Heart left ventricle (tissue), 16 donors: ENCODE data around the gene SLC18B1. TPM values are rescaled to one million over a fixed set of nuclear protein-coding genes. Genes with fewer than 3 reads are reported as not detected.
A peak's percentile ranks its signal among the peaks of the same experiment; 100 is the strongest.

Source experiments
- ATAC-seq, 4 donors: fragments of 200-7000 bp; cut with Tn5 transposase; one replicate each; pipeline ENCODE4 v1.9.1; 2020 to 2022; ENCODE audit warnings: moderate library complexity in 4 of 4, mild to moderate bottlenecking in 3 of 4, moderate number of reproducible peaks in 1 of 4
- DNase-seq, 5 donors: peaks; one replicate each; pipeline ENCODE4 v3.0.0-alpha.2; 2020
- H3K27ac ChIP-seq, 12 donors: fragments of 200-600 bp; sonication (generic) in 4 of 12; one replicate each; pipeline versions ENCODE4 v1.5.0 to v1.8.0; 2016 to 2022; ENCODE audit warnings: mild to moderate bottlenecking in 2 of 12
- H3K27me3 ChIP-seq, 9 donors: fragments of 200-600 bp; sonication (generic) in 2 of 9; one replicate each; pipeline versions ENCODE4 v1.5.1 to v1.8.0; 2016 to 2022; ENCODE audit warnings: mild to moderate bottlenecking in 3 of 9
- H3K36me3 ChIP-seq, 9 donors: fragments of 200-600 bp; sonication (generic) in 2 of 9; one replicate each; pipeline versions ENCODE4 v1.5.0 to v1.8.0; 2018 to 2022; ENCODE audit warnings: mild to moderate bottlenecking in 2 of 9
- H3K4me1 ChIP-seq, 12 donors: fragments of 200-600 bp; sonication (generic) in 4 of 12; one replicate each; pipeline versions ENCODE4 v1.5.0 to v1.8.0; 2016 to 2022; ENCODE audit warnings: mild to moderate bottlenecking in 3 of 12
- H3K4me3 ChIP-seq, 12 donors: fragments of 200-600 bp; sonication (generic) in 4 of 12; one replicate each; pipeline versions ENCODE4 v1.5.0 to v1.8.0; 2017 to 2022; ENCODE audit warnings: mild to moderate bottlenecking in 9 of 12, moderate library complexity in 4 of 12
- H3K9me3 ChIP-seq, 12 donors: fragments of 200-600 bp; sonication (generic) in 4 of 12; one replicate each; pipeline versions ENCODE4 v1.5.0 to v1.8.0; 2016 to 2022; ENCODE audit warnings: mild to moderate bottlenecking in 1 of 12
- POLR2A ChIP-seq, 2 donors: fragments of 450-650 bp; IDR thresholded peaks; one replicate each; pipeline ENCODE4 v1.6.1; 2017; ENCODE audit warnings: antibody characterized with exemption in 2 of 2, mild to moderate bottlenecking in 2 of 2, moderate library complexity in 2 of 2
- WGBS, 4 donors: extraction: QIAGEN DNeasy Blood & Tissue Kit in 2 of 4; methylation state at CpG; one replicate each; pipeline versions ENCODE4 v1.1.5 to v1.1.7; 2013 to 2018; 5-methylcytosine and 5-hydroxymethylcytosine counted together
- intact Hi-C, 10 donors: fragments of 100-400 bp; cut with DNase I; formaldehyde crosslinking; loops; one replicate each; pipeline versions ENCODE4 v1.11.1 to v1.14.2; 2022
- polyA plus RNA-seq, 2 donors: library from polyadenylated mRNA; stranded (reverse); fragments of 200-250 nt; gene quantifications; one replicate each; pipeline ENCODE4 v1.2.3, GENCODE V29; 2013
- total RNA-seq, 9 donors: library from RNA; depleted of rRNA in 2 of 9; stranded (reverse); fragments of >200 nt in 2 of 9; fragmentation: NEBNext Ultra II Directional in 3 of 9; extraction: Animal tissue kit (Norgen Biotek cat#: 25700) in 3 of 9; gene quantifications; one replicate each; pipeline versions ENCODE4 v1.1.0 to v1.2.4, GENCODE V29; 2016 to 2023
- TF ChIP-seq, protein P1 (sequence below), 12 donors: fragments of 200-600 bp; sonication (generic) in 4 of 12; IDR thresholded peaks; one replicate each; pipeline versions ENCODE4 v1.5.0 to v1.8.0; 2018 to 2022; ENCODE audit warnings: antibody characterized with exemption in 12 of 12, mild to moderate bottlenecking in 5 of 12
- donor health status: ischemic (EF 13 %, LVEDD 7.1; RV severe dilation, severe dysfunction).
- donor health status: healthy with polysubstance abuse.
- donor health status: DM: no; HTN: yes; CAD: no.
- donor health status: DM: no; HTN: no; CAD: no.
- donor health status: ischemic (EF 25% LVEDD 6.9; RV normal size, moderate dysfunction).
- donor health status: ischemic (EF 25% LVEDD 5.7; RV mildly dilated, moderate dysfunction).
- donor health status: healthy.
- donor health status: DM: yes; HTN: yes; CAD: no.
- donor health status: ischemic (EF 35%, LVEDD 5.7; RV mildly dilated, moderate dysfunction).
- donor health status: nonischemic (EF 11% LVEDD 7.7; RV severe dilation, severe dysfunction).
- donor health status: DM: yes; HTN: yes; CAD: no.
- donor health status: PGD.
- donor health status: ischemic (EF 29% LVEDD 5.4; RV normal size, mild dysfunction).
- donor health status: nonischemic (EF 23%, LVEDD 6.1; RV moderate dilation, normal function).

SLC18B1 gene
- total and polyA plus RNA-seq, 11 donors, result 1.1 to 7.4 (median 2.8) TPM

DNA sequence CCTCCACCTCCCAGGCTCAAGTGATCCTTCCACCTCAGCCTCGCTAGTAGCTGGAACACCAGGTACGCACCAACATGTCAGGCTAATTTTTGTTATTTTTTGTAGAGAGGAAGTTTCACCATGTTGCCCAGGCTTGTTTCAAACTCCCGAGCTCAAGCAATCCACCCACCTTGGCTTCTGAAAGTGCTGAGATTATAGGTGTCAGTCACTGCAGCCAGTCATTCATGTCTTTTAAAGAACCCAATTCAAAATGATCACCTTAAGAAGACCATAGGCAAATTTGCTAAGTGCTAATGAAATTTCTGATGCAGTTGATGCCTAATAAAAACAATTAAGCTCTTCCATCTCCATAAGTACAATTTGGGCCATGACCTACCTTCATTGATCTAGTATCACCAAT is 38.2 kb downstream of the SLC18B1 start:
- Histone ChIP-seq H3K27me3 (no peaks in the 10 kb centered on the region), H3K4me3 (no peak overlapping the region), H3K9me3 (peaks cover 0 to 4% (median 0%) of the 10 kb centered on the region in 12 donors), H3K27ac (peak overlapping the region in 1 of 12 donors; percentile 31), H3K36me3 (no peaks in the 10 kb centered on the region), H3K4me1 (peaks cover 0 to 30% (median 0%) of the 10 kb centered on the region in 12 donors)
- 88 to 100% (median 92%) methylated on average over 3 of the region's 3 CpGs for WGBS, 4 donors
- no peak for ATAC-seq
- intact Hi-C loops, result loop anchor here in 5 of 10 donors (10.0 kb wide), 3 partner anchors 85 to 225 kb away; partner anchors contain the start of gene TAAR9 (in 3 of the 5)
- DNase-seq, result no peak
- TF ChIP-seq, protein P1, sequence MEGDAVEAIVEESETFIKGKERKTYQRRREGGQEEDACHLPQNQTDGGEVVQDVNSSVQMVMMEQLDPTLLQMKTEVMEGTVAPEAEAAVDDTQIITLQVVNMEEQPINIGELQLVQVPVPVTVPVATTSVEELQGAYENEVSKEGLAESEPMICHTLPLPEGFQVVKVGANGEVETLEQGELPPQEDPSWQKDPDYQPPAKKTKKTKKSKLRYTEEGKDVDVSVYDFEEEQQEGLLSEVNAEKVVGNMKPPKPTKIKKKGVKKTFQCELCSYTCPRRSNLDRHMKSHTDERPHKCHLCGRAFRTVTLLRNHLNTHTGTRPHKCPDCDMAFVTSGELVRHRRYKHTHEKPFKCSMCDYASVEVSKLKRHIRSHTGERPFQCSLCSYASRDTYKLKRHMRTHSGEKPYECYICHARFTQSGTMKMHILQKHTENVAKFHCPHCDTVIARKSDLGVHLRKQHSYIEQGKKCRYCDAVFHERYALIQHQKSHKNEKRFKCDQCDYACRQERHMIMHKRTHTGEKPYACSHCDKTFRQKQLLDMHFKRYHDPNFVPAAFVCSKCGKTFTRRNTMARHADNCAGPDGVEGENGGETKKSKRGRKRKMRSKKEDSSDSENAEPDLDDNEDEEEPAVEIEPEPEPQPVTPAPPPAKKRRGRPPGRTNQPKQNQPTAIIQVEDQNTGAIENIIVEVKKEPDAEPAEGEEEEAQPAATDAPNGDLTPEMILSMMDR (IDR thresholded peaks at IDR 0.05), result no peak
- TF ChIP-seq POLR2A (IDR thresholded peaks at IDR 0.05), result no peak

DNA sequence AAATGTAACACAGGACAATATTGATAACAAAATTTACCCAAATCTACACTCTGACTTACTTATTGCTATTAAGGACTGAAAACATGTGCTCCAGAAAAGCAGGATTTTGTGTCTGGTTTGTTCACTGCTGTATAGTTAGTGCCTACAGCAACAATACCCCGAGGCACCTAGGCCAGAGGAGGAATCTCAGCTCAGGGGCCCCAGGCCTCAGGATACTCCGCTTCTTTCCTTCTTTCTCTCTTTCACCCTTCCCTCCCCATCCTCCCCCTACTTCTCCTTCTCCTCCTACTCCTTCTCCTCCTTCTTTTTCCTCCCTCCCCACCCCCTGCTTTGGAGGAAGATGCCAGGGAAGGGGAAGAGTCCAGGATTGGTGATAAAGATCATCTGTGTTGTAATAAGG is 39.7 kb downstream of the SLC18B1 start:
- Histone ChIP-seq H3K4me1 (peaks cover 0 to 30% (median 0%) of the 10 kb centered on the region in 12 donors), H3K4me3 (no peak overlapping the region), H3K27me3 (no peaks in the 10 kb centered on the region), H3K27ac (peak overlapping the region in 1 of 12 donors; percentile 43), H3K9me3 (peaks cover 0 to 4% (median 0%) of the 10 kb centered on the region in 12 donors), H3K36me3 (no peaks in the 10 kb centered on the region)
- DNase-seq (no peak), ATAC-seq (no peak)
- TF ChIP-seq, protein P1 (IDR thresholded peaks at IDR 0.05), result no peak
- TF ChIP-seq POLR2A (IDR thresholded peaks at IDR 0.05), result no peak
- intact Hi-C loops, result no loop called here
- WGBS, 4 donors, result 84 to 91% (median 89%) methylated on average over 2 of the region's 2 CpGs

DNA sequence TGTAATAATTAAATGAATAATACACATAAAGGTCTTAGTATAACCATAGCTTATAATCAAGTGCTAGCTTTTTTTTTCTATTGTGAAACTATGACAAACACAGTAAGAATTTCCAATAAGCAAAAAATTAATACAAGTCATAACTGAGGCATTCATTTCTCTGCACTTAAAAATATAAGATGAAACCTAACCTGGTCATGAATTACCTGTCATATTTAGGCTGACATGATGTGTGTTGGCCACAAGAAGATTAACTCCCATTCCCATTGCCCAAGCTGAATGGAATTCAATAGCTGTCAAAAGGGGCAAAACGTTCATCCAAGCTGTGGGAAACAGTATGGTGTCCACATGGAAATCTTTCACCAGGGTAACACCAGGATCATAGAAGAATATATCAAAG is 46.2 kb downstream of the SLC18B1 start:
- Histone ChIP-seq H3K27ac (no peak overlapping the region), H3K9me3 (no peaks in the 10 kb centered on the region), H3K36me3 (no peaks in the 10 kb centered on the region), H3K4me1 (peaks cover 0 to 38% (median 0%) of the 10 kb centered on the region in 12 donors), H3K27me3 (no peaks in the 10 kb centered on the region), H3K4me3 (no peak overlapping the region)
- no peak for DNase-seq
- intact Hi-C loops, result no loop called here
- no peak for ATAC-seq
- WGBS, 4 donors, result 51 to 68% (median 52%) methylated on average over 1 of the region's 1 CpG
- TF ChIP-seq, protein P1 (IDR thresholded peaks at IDR 0.05), result no peak
- TF ChIP-seq POLR2A (IDR thresholded peaks at IDR 0.05), result no peak

DNA sequence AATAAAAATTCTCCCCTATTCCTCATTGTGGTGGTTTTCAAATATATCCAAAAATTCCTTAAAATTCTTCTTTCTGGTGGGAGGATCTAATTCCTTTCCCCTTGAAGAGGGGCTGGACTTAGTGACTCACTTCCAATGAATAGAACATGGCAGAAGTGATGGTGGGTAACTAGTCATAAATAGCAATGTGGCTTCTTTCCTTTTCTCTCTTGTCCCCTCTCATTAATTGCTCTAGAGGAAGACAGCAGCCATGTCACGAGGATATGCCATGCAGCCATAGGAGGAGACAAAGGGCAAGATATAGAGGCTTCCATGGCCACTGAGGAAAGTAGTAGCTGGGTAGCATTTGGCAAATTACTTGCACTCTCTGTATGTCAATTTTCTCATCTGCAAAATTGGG is 46.6 kb downstream of the SLC18B1 start:
- 63 to 79% (median 67%) methylated on average over 1 of the region's 1 CpG for WGBS, 4 donors
- TF ChIP-seq POLR2A (IDR thresholded peaks at IDR 0.05), result no peak
- TF ChIP-seq, protein P1 (IDR thresholded peaks at IDR 0.05), result no peak
- no peak for DNase-seq

More for the DNA sequence above, 46.6 kb downstream of the SLC18B1 start:
- intact Hi-C loops, result no loop called here
- Histone ChIP-seq H3K27me3 (no peaks in the 10 kb centered on the region), H3K27ac (peak overlapping the region in 1 of 12 donors; percentile 79), H3K4me3 (no peak overlapping the region), H3K36me3 (no peaks in the 10 kb centered on the region), H3K4me1 (peaks cover 0 to 37% (median 0%) of the 10 kb centered on the region in 12 donors), H3K9me3 (no peaks in the 10 kb centered on the region)
- no peak for ATAC-seq
